Measurements from ENCODE around the gene IFT122.
"Not testable (repeated sequence)": the region's sequence is repeated elsewhere in the genome, so short reads cannot be mapped to it uniquely, and the experiment has no call there.

IFT122 gene

DNA sequence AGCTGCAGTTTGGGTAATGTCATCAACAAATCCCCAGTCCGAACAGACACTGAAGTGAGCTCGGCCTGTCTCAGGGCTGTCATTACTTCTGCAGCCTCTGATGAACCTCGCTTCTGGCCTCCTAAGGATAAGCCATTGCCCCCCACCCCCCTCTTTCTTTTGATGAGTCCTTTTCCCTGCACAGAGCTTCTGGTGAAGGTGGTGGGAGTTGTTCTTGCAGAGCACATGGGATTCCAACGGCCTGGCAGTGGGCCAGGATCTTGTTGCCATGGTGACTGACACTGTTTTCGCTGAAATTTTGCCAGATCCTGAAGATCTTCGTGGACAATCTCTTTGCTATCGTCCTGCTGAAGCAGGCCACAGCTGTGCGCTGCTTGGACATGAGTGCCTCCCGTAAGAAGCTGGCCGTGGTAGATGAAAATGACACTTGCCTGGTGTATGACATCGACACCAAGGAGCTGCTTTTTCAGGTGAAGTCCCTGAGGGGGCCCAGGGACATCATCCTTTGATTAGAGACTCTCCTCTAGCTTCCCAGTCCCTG lies 41.3 kb downstream of the IFT122 start:
- DNase-seq, result not testable (repeated sequence)

DNA sequence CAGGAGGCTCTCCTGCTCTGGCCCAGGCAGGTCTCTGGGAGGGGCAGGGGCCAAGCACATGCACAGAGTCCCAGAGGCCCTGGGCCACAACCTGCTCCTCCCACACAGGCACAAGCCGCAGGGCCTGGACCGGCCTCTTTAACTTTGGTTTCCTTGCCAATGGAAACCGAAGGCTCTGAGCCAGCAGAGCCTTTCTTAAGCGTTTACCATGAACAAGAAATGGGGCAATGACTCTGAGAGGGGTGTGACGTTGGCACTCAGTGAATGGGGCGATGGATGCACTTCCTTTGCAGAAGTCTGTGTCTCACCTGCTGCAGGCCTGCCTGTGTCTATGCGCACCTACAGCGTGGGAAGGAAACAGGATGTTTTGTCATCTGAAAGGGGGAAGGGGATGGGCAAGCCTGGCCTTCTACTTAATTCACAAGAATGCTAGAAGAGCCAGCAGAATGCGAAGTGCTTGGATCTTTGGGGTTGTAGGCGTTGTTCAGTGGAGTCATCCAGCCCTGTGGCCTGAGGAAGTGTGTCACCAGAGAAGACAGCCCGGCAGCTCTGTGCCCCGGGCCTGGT lies 41.8 kb downstream of the IFT122 start:
- DNase-seq, result no peak

GRCh38 chr3:129482721-129483120 lies 42.7 kb downstream of the IFT122 start:
- no peak for DNase-seq

DNA sequence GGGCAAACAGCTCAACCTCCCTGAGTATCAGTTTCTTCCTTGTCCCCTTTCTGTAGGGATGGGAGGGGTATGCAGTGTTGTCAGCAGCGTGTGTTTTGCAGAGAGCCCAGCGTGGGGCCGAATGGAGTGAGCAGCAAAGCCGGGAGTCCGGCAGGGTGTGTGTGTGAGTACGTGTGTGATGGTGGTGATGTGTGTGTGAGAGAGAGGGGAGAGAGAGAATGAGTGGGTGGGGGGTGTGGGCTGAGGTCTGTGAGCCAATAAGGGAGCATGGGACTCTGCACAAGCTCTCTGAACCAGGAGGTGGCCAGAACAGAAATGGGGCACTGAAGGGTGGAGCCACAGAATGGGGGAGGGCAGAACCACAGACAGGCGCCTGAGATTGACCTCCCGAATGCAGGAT lies 43.8 kb downstream of the IFT122 start:
- no peak for DNase-seq

- DNase-seq, result not testable (repeated sequence)
These were observed 45.1 kb downstream of the IFT122 start for GRCh38 chr3:129485146-129485545.

DNA sequence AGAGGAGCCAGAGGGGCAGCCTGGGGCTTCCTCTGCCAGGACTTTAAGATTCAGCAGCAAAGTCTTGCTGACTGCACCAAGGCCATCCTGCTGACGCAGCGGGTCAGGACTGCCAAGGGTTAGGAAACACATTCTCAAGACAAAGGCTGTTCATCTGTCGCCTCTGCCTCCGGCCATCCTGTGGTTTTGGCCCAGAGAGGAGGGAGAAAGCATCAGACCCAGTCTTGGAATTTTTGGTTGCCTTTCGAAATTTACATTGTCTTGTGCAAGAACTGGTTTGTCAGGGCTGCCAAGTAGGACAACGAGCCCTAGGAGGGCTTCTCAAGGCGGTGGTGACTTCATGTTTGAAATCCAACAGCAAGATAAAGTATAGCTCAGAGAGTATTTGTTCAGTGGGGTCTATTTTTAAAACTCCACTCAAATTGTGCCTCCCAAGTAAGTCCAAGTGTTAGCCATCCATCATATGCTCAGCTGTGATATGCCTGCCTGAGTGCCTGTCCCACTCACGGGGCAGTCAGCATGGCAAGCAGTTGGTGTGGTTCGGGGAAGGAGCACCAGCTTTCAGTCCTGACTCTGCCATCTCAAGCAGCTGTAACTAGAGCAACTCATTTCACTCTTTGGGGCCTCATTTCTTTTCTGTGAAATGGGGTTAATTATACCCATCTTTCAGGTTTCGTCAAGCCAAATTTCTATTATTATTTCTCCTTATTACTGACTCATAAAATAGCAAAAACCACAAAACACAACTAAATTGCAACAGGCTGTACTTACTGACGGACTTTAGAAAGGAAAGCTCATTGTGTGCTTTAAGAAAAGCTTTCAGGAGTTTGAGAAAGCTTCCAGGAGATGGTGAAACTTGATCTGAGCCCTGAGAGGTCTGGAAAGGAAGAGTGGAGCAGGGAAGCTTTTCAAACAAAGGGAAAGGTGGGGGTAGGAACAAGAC lies 46.0 kb downstream of the IFT122 start:
- DNase-seq, result no peak

DNA sequence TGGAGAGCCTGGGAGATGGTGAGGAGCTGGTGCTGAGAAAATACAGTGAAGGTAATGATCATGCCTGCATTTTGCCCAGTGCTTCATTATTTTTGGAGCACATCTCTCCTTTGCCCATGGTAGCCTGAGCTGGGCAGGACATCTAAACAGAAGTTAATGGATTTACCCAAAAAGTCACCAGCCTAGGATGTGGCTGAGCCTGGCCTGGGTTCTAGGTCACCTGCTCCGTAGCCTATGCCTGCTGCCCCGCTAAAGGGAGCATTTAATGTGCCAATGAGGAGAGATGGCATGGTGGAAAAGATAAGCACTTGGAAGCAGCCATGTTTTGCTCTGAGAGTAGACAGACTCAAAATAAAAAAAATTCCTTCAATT lies 46.6 kb downstream of the IFT122 start:
- DNase-seq, result no peak

DNA sequence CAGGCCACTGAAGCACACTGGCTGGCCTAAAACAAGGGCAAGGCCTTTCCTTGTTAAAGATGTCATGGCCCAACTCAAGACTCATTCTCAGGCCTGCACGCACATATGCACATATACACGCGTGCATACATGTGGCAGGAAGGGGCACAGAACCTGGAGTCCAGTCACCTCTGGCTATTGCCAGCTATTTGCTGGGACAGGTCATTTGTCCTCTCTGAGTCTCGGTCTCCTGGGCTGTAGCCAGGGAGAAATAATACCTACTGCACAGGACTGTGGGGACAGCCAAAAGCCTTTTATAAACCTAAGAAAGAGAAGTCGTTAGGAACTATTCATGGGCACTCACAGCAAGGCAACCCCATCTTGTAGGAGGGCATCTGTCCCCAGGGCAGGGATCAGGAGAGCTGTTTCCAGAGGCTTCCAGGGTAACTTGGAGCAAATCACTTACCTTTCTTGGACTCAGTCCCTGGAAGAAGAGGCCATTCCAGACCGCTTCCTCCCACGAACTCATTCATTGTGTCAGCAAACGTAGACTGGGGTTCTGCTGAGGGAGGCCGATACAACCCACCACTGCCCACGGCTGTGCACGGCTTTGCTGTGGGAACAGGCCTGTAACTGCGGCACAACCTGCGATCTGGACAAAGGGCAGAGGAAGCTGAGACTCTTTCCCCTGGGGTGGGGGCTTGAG lies 47.3 kb downstream of the IFT122 start:
- DNase-seq, result no peak

DNA sequence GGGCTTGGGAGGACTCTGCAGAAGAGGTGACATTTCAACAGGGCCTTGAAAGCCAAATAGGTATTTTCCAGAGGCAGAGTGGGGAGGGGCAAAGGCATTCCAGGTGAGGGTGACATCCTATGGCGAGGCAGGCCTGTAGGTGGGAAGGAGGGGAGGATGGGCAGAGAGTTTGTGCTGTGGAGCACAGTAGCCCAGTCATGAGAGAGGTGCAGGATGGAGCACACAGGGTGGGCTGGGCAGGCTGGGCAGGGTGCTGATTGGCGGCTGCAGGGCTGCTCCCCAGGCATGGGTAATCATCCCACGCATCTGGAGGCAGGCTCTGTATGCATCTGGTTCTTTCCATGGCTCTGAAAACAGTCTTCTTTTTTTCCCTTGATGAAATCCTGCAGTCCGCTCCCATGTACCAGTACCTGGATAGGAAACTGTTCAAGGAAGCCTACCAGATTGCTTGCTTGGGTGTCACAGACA lies 47.9 kb downstream of the IFT122 start:
- not testable (repeated sequence) for DNase-seq

- not testable (repeated sequence) for DNase-seq
These were observed 49.2 kb downstream of the IFT122 start for GRCh38 chr3:129489258-129489657.

DNA sequence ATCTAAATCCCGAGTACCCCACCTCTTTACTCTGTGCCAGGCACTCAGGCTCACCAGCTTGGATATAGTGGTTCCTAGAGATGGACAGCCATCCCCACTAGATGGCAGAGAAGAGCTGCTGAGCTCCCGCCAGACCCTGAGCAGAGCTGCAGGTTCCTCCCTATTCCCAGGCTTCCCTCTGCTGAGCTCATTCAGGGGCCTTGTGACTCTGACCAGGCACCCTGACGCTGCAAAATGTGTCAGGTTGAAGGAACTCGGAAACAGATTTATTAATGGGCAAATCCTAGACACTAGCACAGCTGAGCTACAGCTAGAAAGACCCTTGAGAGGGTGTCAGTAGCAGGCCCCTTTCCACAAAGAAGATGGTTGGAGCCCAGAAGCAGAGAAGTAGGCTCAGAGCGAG lies 50.2 kb downstream of the IFT122 start:
- peak; percentile 59 for DNase-seq

- not testable (repeated sequence) for DNase-seq
These were observed 51.1 kb downstream of the IFT122 start for GRCh38 chr3:129491077-129491476.

GRCh38 chr3:129491794-129492193 lies 51.8 kb downstream of the IFT122 start:
- no peak for DNase-seq

GRCh38 chr3:129492691-129493090 lies 52.7 kb downstream of the IFT122 start:
- DNase-seq, result no peak

DNA sequence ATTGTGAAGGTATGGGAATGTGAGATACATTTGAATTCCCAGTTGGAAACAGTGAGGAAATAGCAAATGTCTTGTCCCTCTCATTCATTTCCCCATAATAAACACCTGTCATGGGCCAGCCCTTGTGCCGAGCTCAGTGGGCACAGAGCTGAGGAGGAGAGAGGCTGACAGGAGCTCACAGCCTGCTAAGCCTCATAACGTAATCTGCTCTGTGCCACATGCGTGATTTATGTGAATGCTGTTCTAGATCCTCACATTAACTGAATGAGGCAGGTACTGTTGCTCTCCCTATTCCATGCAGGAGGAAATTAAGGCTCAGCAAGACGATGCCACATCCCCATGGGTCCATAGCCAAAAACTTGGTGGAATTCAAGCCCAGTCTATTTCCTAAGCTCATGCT lies 53.2 kb downstream of the IFT122 start:
- no peak for DNase-seq

DNA sequence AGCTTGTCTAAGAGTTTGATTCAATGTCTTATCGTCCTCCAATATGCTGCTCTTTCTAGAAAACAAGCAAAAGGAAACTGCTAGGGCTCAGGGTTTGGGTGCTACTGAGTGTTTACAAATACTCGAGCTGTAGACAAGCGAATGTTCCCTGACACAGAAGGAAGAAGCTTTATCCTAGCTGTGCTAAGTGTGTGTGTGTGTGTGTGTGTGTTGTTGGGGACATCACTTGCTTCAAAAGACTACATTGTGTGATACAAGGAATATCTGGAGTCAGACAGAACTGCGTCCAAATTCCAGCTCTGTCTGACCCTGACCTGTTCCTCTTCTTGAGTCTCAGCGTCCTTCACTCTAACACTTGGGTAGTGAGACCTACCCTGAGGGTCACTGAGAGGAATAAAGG lies 54.5 kb downstream of the IFT122 start:
- DNase-seq, result not testable (repeated sequence)

GRCh38 chr3:129495006-129495639 lies 55.1 kb downstream of the IFT122 start:
- DNase-seq, result not testable (repeated sequence)

DNA sequence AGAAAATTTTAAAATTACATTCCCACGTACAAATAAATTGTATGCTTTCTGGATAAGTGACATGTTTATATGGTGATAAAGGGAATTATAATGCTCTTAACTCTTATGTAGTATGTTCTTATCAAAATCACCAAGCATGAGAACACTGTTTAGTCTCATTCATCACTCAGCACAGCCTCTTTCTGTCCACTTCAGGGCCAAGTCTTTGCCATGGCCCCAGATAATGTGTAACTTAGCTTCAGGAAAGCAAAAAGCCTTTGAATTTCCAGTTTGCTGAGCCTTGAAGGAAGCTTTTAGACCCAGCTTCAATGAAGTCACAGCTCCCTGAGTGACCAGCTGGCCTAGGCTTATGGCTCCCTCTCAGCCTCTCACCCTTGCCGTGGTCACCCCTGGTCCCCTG lies 57.9 kb downstream of the IFT122 start:
- not testable (repeated sequence) for DNase-seq

GRCh38 chr3:129498603-129499488 lies 58.8 kb downstream of the IFT122 start:
- not testable (repeated sequence) for DNase-seq

- DNase-seq, result not testable (repeated sequence)
These were observed 59.7 kb downstream of the IFT122 start for GRCh38 chr3:129499604-129500333.

- no peak for DNase-seq
These were observed 60.3 kb downstream of the IFT122 start for GRCh38 chr3:129500334-129500658.

Data from activated CD8-positive, alpha-beta memory T cell treated with anti-CD3 and anti-CD28 coated beads, Interleukin-2, amount 50 U/mL, for 48 hours (primary cell).